Karpas-422 (cell line): ENCODE data around the gene ASGR1. TPM values are rescaled to one million over a fixed set of nuclear protein-coding genes. Genes with fewer than 3 reads are reported as not detected.

Experiments
- DNase-seq: peaks from one replicate; pipeline ENCODE4 v3.0.0-alpha.2; 2015
- H2AFZ ChIP-seq: fragments of 200-600 bp; sonication (generic); 2 replicates; pipeline ENCODE4 v1.6.1; 2014; ENCODE audit warnings: antibody characterized with exemption, low read length, mixed read lengths
- H3K27ac ChIP-seq: fragments of 200-600 bp; sonication (generic); 2 replicates; pipeline ENCODE4 v1.5.1; 2014; ENCODE audit warnings: mild to moderate bottlenecking, low read length, moderate library complexity
- H3K27me3 ChIP-seq: fragments of 200-600 bp; sonication (generic); 2 replicates; pipeline ENCODE4 v1.6.1; 2014; ENCODE audit warnings: low read length, mixed read lengths
- H3K36me3 ChIP-seq: fragments of 200-600 bp; sonication (generic); 2 replicates; pipeline ENCODE4 v1.6.1; 2014; ENCODE audit warnings: low read length, mixed read lengths; ENCODE audit not compliant: insufficient read depth
- H3K4me1 ChIP-seq: fragments of 200-600 bp; sonication (generic); 2 replicates; pipeline ENCODE4 v1.6.1; 2014; ENCODE audit warnings: mild to moderate bottlenecking, low read length, mixed read lengths
- H3K4me2 ChIP-seq: fragments of 200-600 bp; sonication (generic); 2 replicates; pipeline ENCODE4 v1.6.1; 2014; ENCODE audit warnings: low read length, low read depth, mild to moderate bottlenecking; ENCODE audit not compliant: poor library complexity, severe bottlenecking
- H3K4me3 ChIP-seq: fragments of 200-600 bp; sonication (generic); 2 replicates; pipeline ENCODE4 v1.5.1; 2014; ENCODE audit warnings: mild to moderate bottlenecking, antibody characterized with exemption, low read length, mixed read lengths
- H3K79me2 ChIP-seq: fragments of 200-600 bp; sonication (generic); 2 replicates; pipeline ENCODE4 v1.6.1; 2014; ENCODE audit warnings: mild to moderate bottlenecking, low read length, mixed read lengths
- H3K9ac ChIP-seq: fragments of 200-600 bp; sonication (generic); 2 replicates; pipeline ENCODE4 v1.6.0; 2014; ENCODE audit warnings: low read length
- H3K9me2 ChIP-seq: fragments of 200-600 bp; sonication (generic), shearing (Covaris generic); replicated peaks from 2 replicates; pipeline ENCODE4 v1.6.0; 2014; ENCODE audit warnings: mild to moderate bottlenecking, low read length, moderate library complexity; ENCODE audit not compliant: insufficient read depth
- H3K9me3 ChIP-seq: fragments of 300-700, 200-600 bp; sonication (generic); 2 replicates; pipeline ENCODE4 v1.6.1; 2014; ENCODE audit warnings: low read length, mixed read lengths
- H4K20me1 ChIP-seq: fragments of 200-600 bp; sonication (generic); 2 replicates; pipeline ENCODE4 v1.6.1; 2014; ENCODE audit warnings: mild to moderate bottlenecking, antibody characterized with exemption, low read length, low read depth; ENCODE audit not compliant: insufficient read depth
- total RNA-seq: library from RNA; depleted of rRNA; stranded (reverse); fragments of >200 nt; shearing (Covaris generic); gene quantifications from 2 replicates; pipeline ENCODE4 v1.2.3, GENCODE V29; 2014; ENCODE audit warnings: low replicate concordance

The ASGR1 gene
- total RNA-seq, 1 experiment from 2014 or later: not detected

GRCh38 chr17:7218166-7218565, 39.0 kb upstream of the ASGR1 start:
- peak overlapping the region; percentile 83 for H3K9ac ChIP-seq

GRCh38 chr17:7217113-7217987, 38.2 kb upstream of the ASGR1 start:
- peak overlapping the region; percentile 83 for H3K9ac ChIP-seq
- H2AFZ ChIP-seq: no peak overlapping the region
- no peaks in the 10 kb centered on the region for H3K27me3 ChIP-seq
- H3K4me2 ChIP-seq: peak overlapping the region; percentile 99
- peak overlapping the region; percentile 87 for H3K27ac ChIP-seq
- peaks cover 19% of the 10 kb centered on the region; the same call in 1 of the 2 replicates for H4K20me1 ChIP-seq
- peak; percentile 90 for DNase-seq
- peaks cover 78% of the 10 kb centered on the region for H3K4me1 ChIP-seq
- peaks cover 46% of the 10 kb centered on the region for H3K79me2 ChIP-seq
- peak overlapping the region; percentile 91 for H3K4me3 ChIP-seq
- no peaks in the 10 kb centered on the region for H3K36me3 ChIP-seq
- no peaks in the 10 kb centered on the region for H3K9me3 ChIP-seq
- H3K9me2 ChIP-seq: no peaks in the 10 kb centered on the region

More at GRCh38 chr17:7218166-7218565, 39.0 kb upstream of the ASGR1 start:
- Histone ChIP-seq H3K36me3 (peaks cover 4% of the 10 kb centered on the region; the same call in 1 of the 2 replicates), H2AFZ (no peak overlapping the region), H3K4me1 (peaks cover 84% of the 10 kb centered on the region), H3K9me3 (no peaks in the 10 kb centered on the region), H3K4me2 (peak overlapping the region; percentile 73), H3K79me2 (peaks cover 40% of the 10 kb centered on the region), H3K4me3 (peak overlapping the region; percentile 91), H3K9me2 (no peaks in the 10 kb centered on the region), H3K27me3 (no peaks in the 10 kb centered on the region), H3K27ac (peak overlapping the region; percentile 87), H4K20me1 (peaks cover 19% of the 10 kb centered on the region; the same call in 1 of the 2 replicates)
- DNase-seq: no peak

GRCh38 chr17:7216242-7217112, 37.3 kb upstream of the ASGR1 start:
- Histone ChIP-seq H3K27me3 (no peaks in the 10 kb centered on the region), H3K4me1 (peaks cover 74% of the 10 kb centered on the region), H4K20me1 (peaks cover 18% of the 10 kb centered on the region; the same call in 1 of the 2 replicates), H3K4me3 (peak overlapping the region; percentile 91), H2AFZ (no peak overlapping the region), H3K79me2 (peaks cover 53% of the 10 kb centered on the region), H3K9me2 (no peaks in the 10 kb centered on the region), H3K4me2 (peak overlapping the region; percentile 99), H3K9me3 (no peaks in the 10 kb centered on the region), H3K36me3 (no peaks in the 10 kb centered on the region), H3K9ac (peak overlapping the region; percentile 83), H3K27ac (peak overlapping the region; percentile 87)
- DNase-seq: peak; percentile 62

GRCh38 chr17:7215652-7216180, 36.5 kb upstream of the ASGR1 start:
- H3K9me3 ChIP-seq: no peaks in the 10 kb centered on the region
- H3K79me2 ChIP-seq: peaks cover 57% of the 10 kb centered on the region
- no peaks in the 10 kb centered on the region for H3K9me2 ChIP-seq
- peak overlapping the region; percentile 83 for H3K9ac ChIP-seq
- H3K27ac ChIP-seq: peak overlapping the region; percentile 87
- peak; percentile 64 for DNase-seq
- H3K27me3 ChIP-seq: no peaks in the 10 kb centered on the region
- peak overlapping the region; percentile 99 for H3K4me2 ChIP-seq
- no peaks in the 10 kb centered on the region for H3K36me3 ChIP-seq
- peaks cover 67% of the 10 kb centered on the region for H3K4me1 ChIP-seq
- H2AFZ ChIP-seq: no peak overlapping the region
- H3K4me3 ChIP-seq: peak overlapping the region; percentile 91
- peaks cover 12% of the 10 kb centered on the region; the same call in 1 of the 2 replicates for H4K20me1 ChIP-seq

GRCh38 chr17:7215136-7215638, 36.0 kb upstream of the ASGR1 start:
- H3K79me2 ChIP-seq: peaks cover 57% of the 10 kb centered on the region
- peak overlapping the region; percentile 83 for H3K9ac ChIP-seq
- H3K4me1 ChIP-seq: peaks cover 68% of the 10 kb centered on the region
- H3K4me3 ChIP-seq: peak overlapping the region; percentile 91
- no peaks in the 10 kb centered on the region for H3K27me3 ChIP-seq
- no peak overlapping the region for H2AFZ ChIP-seq
- DNase-seq: no peak
- H3K4me2 ChIP-seq: peak overlapping the region; percentile 99
- H3K9me2 ChIP-seq: no peaks in the 10 kb centered on the region
- H3K36me3 ChIP-seq: no peaks in the 10 kb centered on the region
- peaks cover 12% of the 10 kb centered on the region; the same call in 1 of the 2 replicates for H4K20me1 ChIP-seq
- H3K27ac ChIP-seq: peak overlapping the region; percentile 87
- H3K9me3 ChIP-seq: no peaks in the 10 kb centered on the region

GRCh38 chr17:7214300-7215135, 35.3 kb upstream of the ASGR1 start:
- no peaks in the 10 kb centered on the region for H3K36me3 ChIP-seq
- peaks cover 60% of the 10 kb centered on the region for H3K79me2 ChIP-seq
- peaks cover 12% of the 10 kb centered on the region; the same call in 1 of the 2 replicates for H4K20me1 ChIP-seq
- H3K9ac ChIP-seq: peak overlapping the region; percentile 83
- H3K4me2 ChIP-seq: peak overlapping the region; percentile 99
- H2AFZ ChIP-seq: no peak overlapping the region
- peak overlapping the region; percentile 91 for H3K4me3 ChIP-seq
- H3K4me1 ChIP-seq: peaks cover 70% of the 10 kb centered on the region
- H3K27ac ChIP-seq: peak overlapping the region; percentile 87
- H3K9me3 ChIP-seq: no peaks in the 10 kb centered on the region
- H3K27me3 ChIP-seq: no peaks in the 10 kb centered on the region
- no peaks in the 10 kb centered on the region for H3K9me2 ChIP-seq
- peak; percentile 100 for DNase-seq

GRCh38 chr17:7213895-7214299, 34.7 kb upstream of the ASGR1 start:
- Histone ChIP-seq H3K9me3 (no peaks in the 10 kb centered on the region), H3K27me3 (no peaks in the 10 kb centered on the region), H3K4me1 (peaks cover 68% of the 10 kb centered on the region), H3K9ac (peak overlapping the region; percentile 47), H4K20me1 (peaks cover 12% of the 10 kb centered on the region; the same call in 1 of the 2 replicates), H3K79me2 (peaks cover 61% of the 10 kb centered on the region), H3K4me3 (peak overlapping the region; percentile 61; the same call in 1 of the 2 replicates), H3K27ac (no peak overlapping the region), H3K9me2 (no peaks in the 10 kb centered on the region), H3K36me3 (no peaks in the 10 kb centered on the region), H2AFZ (no peak overlapping the region), H3K4me2 (peak overlapping the region; percentile 99)
- DNase-seq: peak; percentile 93
